ENCODE results near the gene HEMGN. TPM values are rescaled to one million over a fixed set of nuclear protein-coding genes. Genes with fewer than 3 reads are reported as not detected.

The HEMGN gene
- total RNA-seq, 3 donors from 2014 or later (not counting 1 experiment from before 2014, with no cell fraction given): 0.47 to 0.75 (median 0.75) TPM

DNA sequence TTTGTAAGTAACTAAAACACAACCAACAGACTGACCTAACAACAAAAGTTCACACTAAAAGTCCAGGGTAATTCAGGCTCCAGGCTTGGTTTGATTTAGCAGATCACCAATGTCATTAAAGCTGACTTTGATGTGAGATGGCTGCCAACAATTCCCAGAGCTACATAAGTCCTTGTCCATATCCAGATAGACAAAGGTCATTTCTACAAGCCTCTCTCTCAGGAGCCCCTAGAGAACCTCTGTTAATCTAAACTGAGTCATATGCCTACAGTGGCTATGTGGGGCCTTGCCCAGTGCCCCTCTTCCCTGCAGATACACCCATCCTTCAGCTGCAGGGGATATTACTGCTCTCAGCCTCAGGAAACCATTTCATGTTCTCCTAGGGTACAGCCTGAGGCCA lies 26.9 kb upstream of the HEMGN start:
- ATAC-seq: no peak
- no peaks in the 10 kb centered on the region for H3K4me1 Mint-ChIP-seq
- H3K9me3 ChIP-seq (ENCODE audit: control insufficient read depth, insufficient read depth, low read length): no peaks in the 10 kb centered on the region
- intact Hi-C loops (cut with micrococcal nuclease): no loop called here
- H3K36me3 Mint-ChIP-seq: no peaks in the 10 kb centered on the region
- H3K9me3 Mint-ChIP-seq: no peaks in the 10 kb centered on the region
- H3K36me3 ChIP-seq (ENCODE audit: control insufficient read depth, insufficient read depth, low read length): no peaks in the 10 kb centered on the region
- H3K4me3 Mint-ChIP-seq: no peak overlapping the region
- H3K27me3 ChIP-seq (ENCODE audit: control insufficient read depth, insufficient read depth, low read length): no peaks in the 10 kb centered on the region
- peaks cover 7 to 8% of the 10 kb centered on the region in 2 donors for H3K27me3 Mint-ChIP-seq (ENCODE audit: low read depth in 2 of 2)
- H3K4me1 ChIP-seq (ENCODE audit: control insufficient read depth, insufficient read depth, low read length): no peaks in the 10 kb centered on the region
- no peak for DNase-seq
- H3K27ac Mint-ChIP-seq: no peak overlapping the region
- H3K4me3 ChIP-seq (ENCODE audit: low read length): no peak overlapping the region
- no peak for TF ChIP-seq CTCF (IDR thresholded peaks at IDR 0.05)
- no peak overlapping the region for H3K27ac ChIP-seq (ENCODE audit: low read length)

DNA sequence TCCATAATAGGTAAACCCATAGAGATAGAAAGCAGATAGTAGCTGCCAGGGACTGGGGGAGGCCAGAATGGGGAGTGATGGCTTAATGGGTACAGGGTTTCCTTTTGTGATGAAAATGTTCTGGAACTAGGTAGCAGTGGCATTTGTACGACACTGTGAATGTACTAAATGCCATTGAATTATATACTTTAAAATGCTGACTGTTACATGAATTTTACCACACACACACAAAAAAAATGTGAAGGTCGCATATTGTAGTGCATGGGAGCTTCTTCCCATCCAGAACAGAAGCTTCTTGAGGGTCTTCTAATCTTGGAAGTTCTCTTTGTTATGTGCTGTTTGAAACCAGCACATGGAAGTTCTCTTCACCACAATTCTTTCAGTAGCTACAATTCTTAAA lies 25.3 kb upstream of the HEMGN start:
- Mint-ChIP-seq H3K4me1 (no peaks in the 10 kb centered on the region), H3K9me3 (no peaks in the 10 kb centered on the region), H3K27me3 (ENCODE audit: low read depth in 2 of 2) (peaks cover 7 to 8% of the 10 kb centered on the region in 2 donors), H3K36me3 (no peaks in the 10 kb centered on the region), H3K4me3 (no peak overlapping the region), H3K27ac (no peak overlapping the region)
- 71% methylated on average over 1 of the region's 2 CpGs for WGBS (ENCODE audit: insufficient coverage)
- H3K36me3 ChIP-seq (ENCODE audit: control insufficient read depth, insufficient read depth, low read length): no peaks in the 10 kb centered on the region
- intact Hi-C loops (cut with micrococcal nuclease): no loop called here
- H3K4me3 ChIP-seq (ENCODE audit: low read length): no peak overlapping the region
- no peak for TF ChIP-seq CTCF (IDR thresholded peaks at IDR 0.05)
- H3K4me1 ChIP-seq (ENCODE audit: control insufficient read depth, insufficient read depth, low read length): no peaks in the 10 kb centered on the region
- no peaks in the 10 kb centered on the region for H3K9me3 ChIP-seq (ENCODE audit: control insufficient read depth, insufficient read depth, low read length)
- no peak for DNase-seq
- no peak overlapping the region for H3K27ac ChIP-seq (ENCODE audit: low read length)
- H3K27me3 ChIP-seq (ENCODE audit: control insufficient read depth, insufficient read depth, low read length): no peaks in the 10 kb centered on the region
- ATAC-seq: no peak

DNA sequence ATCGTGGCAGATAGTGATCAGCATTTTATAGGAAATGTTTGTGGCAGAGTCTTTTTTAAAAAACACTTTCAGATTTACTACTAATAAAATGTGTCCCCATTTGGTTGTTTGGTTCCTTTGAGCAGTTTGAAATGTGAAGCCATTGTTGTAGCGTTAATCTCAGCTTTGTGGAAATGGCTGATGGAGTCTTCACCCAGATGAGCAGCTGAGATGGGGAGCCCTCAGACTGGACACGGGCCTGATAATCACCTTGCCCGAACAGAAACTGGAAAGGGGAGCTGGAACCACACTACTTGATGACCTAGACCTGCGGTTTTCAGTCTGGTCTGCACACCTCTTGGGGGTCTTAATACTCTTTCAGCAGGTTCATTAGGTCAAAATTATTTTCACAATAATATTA lies 24.6 kb upstream of the HEMGN start:
- no peak for TF ChIP-seq CTCF (IDR thresholded peaks at IDR 0.05)
- 80% methylated on average over 5 of the region's 5 CpGs for WGBS (ENCODE audit: insufficient coverage)
- no peak overlapping the region for H3K27ac Mint-ChIP-seq
- ATAC-seq (no peak), DNase-seq (no peak)
- H3K27ac ChIP-seq (ENCODE audit: low read length): no peak overlapping the region
- no peaks in the 10 kb centered on the region for H3K27me3 ChIP-seq (ENCODE audit: control insufficient read depth, insufficient read depth, low read length)
- no peaks in the 10 kb centered on the region for H3K36me3 ChIP-seq (ENCODE audit: control insufficient read depth, insufficient read depth, low read length)
- H3K4me1 Mint-ChIP-seq: no peaks in the 10 kb centered on the region
- no peaks in the 10 kb centered on the region for H3K36me3 Mint-ChIP-seq
- H3K27me3 Mint-ChIP-seq (ENCODE audit: low read depth in 2 of 2): peaks cover 7 to 8% of the 10 kb centered on the region in 2 donors
- H3K4me3 ChIP-seq (ENCODE audit: low read length): no peak overlapping the region
- no peaks in the 10 kb centered on the region for H3K9me3 Mint-ChIP-seq
- no peaks in the 10 kb centered on the region for H3K4me1 ChIP-seq (ENCODE audit: control insufficient read depth, insufficient read depth, low read length)
- intact Hi-C loops (cut with micrococcal nuclease): no loop called here
- no peak overlapping the region for H3K4me3 Mint-ChIP-seq
- H3K9me3 ChIP-seq (ENCODE audit: control insufficient read depth, insufficient read depth, low read length): no peaks in the 10 kb centered on the region

DNA sequence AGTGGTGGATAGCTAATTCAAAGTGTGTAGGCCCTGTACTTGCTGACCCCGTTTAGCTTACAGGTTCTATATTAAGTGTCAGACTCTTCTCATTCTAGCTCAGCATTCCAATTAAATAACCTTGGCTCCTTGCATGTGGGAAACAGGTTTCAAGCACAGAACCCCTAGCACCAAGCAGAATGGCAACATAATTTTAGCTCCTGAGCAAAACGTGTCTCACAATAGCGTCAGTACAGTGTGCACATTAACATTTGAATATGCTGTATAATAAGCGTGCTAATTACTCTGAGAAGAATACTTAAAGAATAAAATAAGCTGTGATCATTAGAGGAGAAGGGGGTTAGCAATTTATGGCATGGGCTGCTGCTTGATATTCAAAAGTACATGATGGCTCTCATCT lies 24.2 kb upstream of the HEMGN start:
- peaks cover 7 to 8% of the 10 kb centered on the region in 2 donors for H3K27me3 Mint-ChIP-seq (ENCODE audit: low read depth in 2 of 2)
- no peak for TF ChIP-seq CTCF (IDR thresholded peaks at IDR 0.05)
- no peak for ATAC-seq

More for the DNA sequence above, 24.2 kb upstream of the HEMGN start:
- H3K4me3 ChIP-seq (ENCODE audit: low read length): no peak overlapping the region
- no peaks in the 10 kb centered on the region for H3K4me1 ChIP-seq (ENCODE audit: control insufficient read depth, insufficient read depth, low read length)
- intact Hi-C loops (cut with micrococcal nuclease): no loop called here
- H3K27ac ChIP-seq (ENCODE audit: low read length): no peak overlapping the region
- no peaks in the 10 kb centered on the region for H3K36me3 Mint-ChIP-seq
- no peak overlapping the region for H3K4me3 Mint-ChIP-seq
- H3K27me3 ChIP-seq (ENCODE audit: control insufficient read depth, insufficient read depth, low read length): no peaks in the 10 kb centered on the region
- 94% methylated on average over 4 of the region's 4 CpGs for WGBS (ENCODE audit: insufficient coverage)
- no peaks in the 10 kb centered on the region for H3K4me1 Mint-ChIP-seq
- no peaks in the 10 kb centered on the region for H3K36me3 ChIP-seq (ENCODE audit: control insufficient read depth, insufficient read depth, low read length)
- H3K27ac Mint-ChIP-seq: no peak overlapping the region
- no peaks in the 10 kb centered on the region for H3K9me3 ChIP-seq (ENCODE audit: control insufficient read depth, insufficient read depth, low read length)
- H3K9me3 Mint-ChIP-seq: no peaks in the 10 kb centered on the region
- no peak for DNase-seq
